Measurements from ENCODE around the gene PANK4. TPM values are rescaled to one million over a fixed set of nuclear protein-coding genes. Genes with fewer than 3 reads are reported as not detected.
"Not testable (repeated sequence)": the region's sequence is repeated elsewhere in the genome, so short reads cannot be mapped to it uniquely, and the experiment has no call there.

Gene PANK4
- total and polyA plus RNA-seq, 9 of the 15 experiments (the other 6 are each of a cell fraction or from before 2014, with no cell fraction given), result 0.93 to 55.6 (median 31.5) TPM

DNA sequence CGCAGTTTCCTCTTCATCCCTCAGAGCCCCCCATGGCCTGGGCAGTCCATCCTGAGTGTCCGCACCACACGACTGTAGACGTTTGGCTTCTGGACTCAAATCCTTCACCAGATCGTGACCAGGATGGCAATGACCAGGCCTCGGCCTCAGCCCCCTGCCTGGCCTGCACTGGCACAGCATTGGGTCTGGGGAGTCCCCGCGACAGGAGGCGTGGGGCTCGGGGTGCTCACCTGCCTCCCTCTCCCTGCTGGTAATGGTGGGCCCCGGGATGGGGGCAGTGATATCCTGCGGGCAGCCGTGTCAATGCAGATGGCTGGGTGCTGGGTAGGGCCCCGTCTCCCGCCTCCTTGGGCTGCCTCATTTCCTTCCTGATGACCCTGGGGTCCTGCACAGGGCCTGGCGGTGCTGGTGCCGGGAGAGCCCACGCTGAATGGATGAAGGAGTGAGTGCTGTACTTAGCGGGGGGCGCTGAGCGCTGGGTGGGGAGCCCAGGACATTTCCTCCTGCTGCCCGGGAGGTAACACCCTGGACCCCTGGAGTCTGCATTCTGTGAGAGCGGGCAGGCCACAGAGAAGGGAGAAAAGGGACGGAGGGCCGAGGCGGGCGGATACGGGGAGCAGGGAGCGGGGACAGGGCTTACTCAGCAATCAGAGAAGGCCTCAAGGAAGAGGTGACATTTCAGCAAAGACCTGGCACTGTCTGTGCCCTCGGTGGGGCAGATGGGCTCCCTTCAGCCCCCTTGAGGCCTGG lies 27.6 kb upstream of the PANK4 start:
- Histone ChIP-seq H3K9ac (ENCODE audit: insufficient read depth in 1 of 2, low read depth in 2 of 2, low read length in 2 of 2) (no peak overlapping the region; a peak in 1 of 4 replicates), H4K20me1 (replicated peaks; ENCODE audit: control insufficient read depth, insufficient read depth, low read length) (no peaks in the 10 kb centered on the region), H3K9me1 (ENCODE audit: control insufficient read depth, insufficient read depth, low read length) (no peaks in the 10 kb centered on the region), H3K79me2 (ENCODE audit: control insufficient read depth, insufficient read depth, low read length) (no peaks in the 10 kb centered on the region), H3K9me3 (replicated peaks; ENCODE audit: control insufficient read depth, insufficient read depth, low read depth, low read length) (no peaks in the 10 kb centered on the region), H3K4me1 (replicated peaks in 1 of 2; ENCODE audit: control insufficient read depth in 2 of 2, insufficient read depth in 2 of 2, low read length in 2 of 2) (peaks cover 20 to 70% of the 10 kb centered on the region in 2 experiments), H3K4me3 (no peak overlapping the region), H2AFZ (ENCODE audit: low read depth, low read length) (no peak overlapping the region), H3K27ac (ENCODE audit: extremely low read depth, low read depth, low read length) (no peak overlapping the region), H3K36me3 (ENCODE audit: control insufficient read depth, insufficient read depth, low read length) (no peaks in the 10 kb centered on the region), H3K4me2 (ENCODE audit: insufficient read depth, low read length) (no peak overlapping the region), H3K27me3 (ENCODE audit: control insufficient read depth in 2 of 2, insufficient read depth in 2 of 2, low read length in 2 of 2) (0 out of 5 replicates have a peak, but pooled peaks cover 0 to 3% of the 10 kb centered on the region in 2 experiments)
- 43% methylated on average over 30 of the region's 30 CpGs for WGBS (ENCODE audit: insufficient coverage, low coverage, missing lambda C conversion rate)
- DNase-seq (ENCODE audit: extremely low read depth in 1 of 4, low spot score in 3 of 4), result no peak
- no peak for ATAC-seq
- TF ChIP-seq TRIM28 (IDR thresholded peaks at IDR 0.05) (no peak), ZFP36 (IDR thresholded peaks at IDR 0.05; ENCODE audit: low read depth, low read length, partially characterized antibody) (peak; percentile 53)
- in situ Hi-C loops (cut with MboI), result no loop called here
- intact Hi-C loops (cut with micrococcal nuclease), result no loop called here
- no peak for FAIRE-seq
- POLR2A ChIA-PET, result no interaction called here
- CTCF ChIA-PET (ENCODE audit: low intra/inter-chr PET ratio), result interaction anchor here (0.6 to 2.7 kb wide), 2 partner anchors 227 to 233 kb away, joined by 3 to 22 read pairs; no protein-coding TSS in a partner anchor
- BruUV-seq (replicated peaks), result no TSS peak

DNA sequence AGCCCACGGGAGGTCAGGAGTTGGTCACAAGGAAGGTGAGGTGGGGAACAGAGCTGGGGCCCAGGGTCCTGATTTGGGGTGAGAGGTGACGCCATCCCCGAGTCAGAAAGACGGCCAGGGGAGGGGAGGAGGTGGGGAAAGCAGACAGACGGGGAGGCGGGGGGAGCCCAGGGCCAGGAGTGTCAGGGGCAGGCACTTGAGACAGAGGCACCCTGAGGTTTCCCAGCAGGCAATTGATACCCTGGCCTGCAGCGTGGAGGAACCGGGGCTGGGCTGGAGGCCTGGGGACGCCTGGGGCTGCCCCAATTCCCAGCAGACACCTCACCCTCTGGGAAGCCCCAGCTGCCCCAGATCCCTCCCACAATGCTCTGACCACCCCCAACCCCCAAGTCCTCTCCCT lies 26.7 kb upstream of the PANK4 start:
- H2AFZ ChIP-seq (ENCODE audit: low read depth, low read length); CTCF ChIA-PET (ENCODE audit: low intra/inter-chr PET ratio); intact Hi-C loops (cut with micrococcal nuclease); H3K9ac ChIP-seq (ENCODE audit: insufficient read depth in 1 of 2, low read depth in 2 of 2, low read length in 2 of 2); ATAC-seq; H3K4me3 ChIP-seq; FAIRE-seq; H3K9me1 ChIP-seq (ENCODE audit: control insufficient read depth, insufficient read depth, low read length); H3K36me3 ChIP-seq (ENCODE audit: control insufficient read depth, insufficient read depth, low read length); H4K20me1 ChIP-seq (replicated peaks; ENCODE audit: control insufficient read depth, insufficient read depth, low read length); DNase-seq (ENCODE audit: extremely low read depth in 1 of 4, low spot score in 3 of 4); H3K79me2 ChIP-seq (ENCODE audit: control insufficient read depth, insufficient read depth, low read length); H3K27me3 ChIP-seq (ENCODE audit: control insufficient read depth in 2 of 2, insufficient read depth in 2 of 2, low read length in 2 of 2); H3K4me2 ChIP-seq (ENCODE audit: insufficient read depth, low read length); BruUV-seq (replicated peaks); H3K9me3 ChIP-seq (replicated peaks; ENCODE audit: control insufficient read depth, insufficient read depth, low read depth, low read length); POLR2A ChIA-PET; in situ Hi-C loops (cut with MboI); H3K27ac ChIP-seq (ENCODE audit: extremely low read depth, low read depth, low read length): not testable (repeated sequence)
- peaks cover 30 to 74% of the 10 kb centered on the region in 2 experiments for H3K4me1 ChIP-seq (replicated peaks in 1 of 2; ENCODE audit: control insufficient read depth in 2 of 2, insufficient read depth in 2 of 2, low read length in 2 of 2)
- 8% methylated on average over 5 of the region's 9 CpGs for WGBS (ENCODE audit: insufficient coverage, low coverage, missing lambda C conversion rate)
